GM18868 (cell line): Measurements from ENCODE around the gene ITPKC.
"Not testable (repeated sequence)": the region's sequence is repeated elsewhere in the genome, so short reads cannot be mapped to it uniquely, and the experiment has no call there.

ENCODE experiments used
- ATAC-seq: cut with Tn5 transposase; IDR thresholded peaks from one replicate; pipeline ENCODE4 v1.9.1; 2021; ENCODE audit warnings: mild to moderate bottlenecking, moderate library complexity; ENCODE audit not compliant: unreplicated experiment

Gene ITPKC

GRCh38 chr19:40758491-40758890 lies 41.6 kb downstream of the ITPKC start:
- ATAC-seq, result no peak

DNA sequence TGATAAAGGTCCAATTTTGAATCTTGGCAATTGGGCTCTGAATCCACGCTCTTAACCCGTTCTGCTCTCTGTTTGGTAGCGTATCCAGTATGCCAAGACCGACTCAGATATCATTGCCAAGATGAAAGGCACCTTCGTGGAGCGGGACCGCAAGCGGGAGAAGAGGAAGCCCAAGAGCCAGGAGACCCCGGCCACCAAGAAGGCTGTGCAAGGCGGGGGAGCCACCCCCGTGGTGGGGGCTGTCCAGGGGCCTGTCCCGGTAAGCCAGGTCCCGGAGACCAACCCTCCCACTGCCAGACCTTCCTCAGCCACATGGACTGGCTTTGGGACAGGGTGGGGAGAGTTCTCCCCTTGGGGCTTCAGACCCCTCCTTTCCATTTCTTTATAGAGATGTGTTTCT lies 42.4 kb downstream of the ITPKC start:
- ATAC-seq, result no peak

DNA sequence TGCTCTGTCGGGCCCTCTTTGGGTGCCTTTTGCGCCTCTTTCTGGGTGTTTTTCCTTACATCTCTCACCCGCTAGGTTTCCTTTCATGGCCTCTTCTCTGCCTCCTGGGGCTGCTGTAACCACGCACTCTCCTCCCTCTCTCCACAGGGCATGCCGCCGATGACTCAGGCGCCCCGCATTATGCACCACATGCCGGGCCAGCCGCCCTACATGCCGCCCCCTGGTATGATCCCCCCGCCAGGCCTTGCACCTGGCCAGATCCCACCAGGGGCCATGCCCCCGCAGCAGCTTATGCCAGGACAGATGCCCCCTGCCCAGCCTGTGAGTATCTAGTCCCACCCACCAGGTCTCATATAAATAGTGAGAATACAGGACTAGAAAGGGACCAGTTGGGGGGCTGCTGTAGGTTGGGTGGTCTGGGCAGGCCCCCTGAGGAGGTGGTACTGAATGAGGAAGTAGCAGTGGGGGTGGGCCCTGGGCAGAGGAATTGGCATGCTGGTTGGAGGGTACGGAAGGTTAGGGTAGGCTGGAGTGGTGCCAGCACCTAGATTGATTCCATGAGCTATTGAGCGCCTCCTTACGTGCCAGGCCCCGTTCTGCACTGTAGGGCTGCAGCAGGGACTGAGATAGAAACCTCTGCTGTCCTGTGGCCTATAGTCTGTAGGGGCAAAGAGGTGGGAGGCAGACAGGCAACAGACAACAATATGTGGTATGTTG lies 46.0 kb downstream of the ITPKC start:
- no peak for ATAC-seq

DNA sequence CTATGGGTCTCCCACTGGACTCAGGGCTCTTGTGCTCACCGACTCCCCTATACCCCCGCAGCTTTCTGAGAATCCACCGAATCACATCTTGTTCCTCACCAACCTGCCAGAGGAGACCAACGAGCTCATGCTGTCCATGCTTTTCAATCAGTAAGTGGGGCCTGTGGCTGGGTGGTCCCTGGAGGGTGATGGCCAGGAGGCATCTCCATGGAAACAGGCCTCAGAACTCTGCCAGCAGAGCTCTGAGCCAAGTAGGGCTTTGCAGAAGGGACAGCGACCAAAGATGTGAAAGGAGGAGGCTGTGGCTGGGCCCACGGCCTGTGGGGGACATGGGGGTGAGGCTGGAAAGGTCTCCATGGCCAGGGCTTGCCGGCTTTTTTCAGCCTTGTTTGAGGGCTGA lies 46.6 kb downstream of the ITPKC start:
- no peak for ATAC-seq

DNA sequence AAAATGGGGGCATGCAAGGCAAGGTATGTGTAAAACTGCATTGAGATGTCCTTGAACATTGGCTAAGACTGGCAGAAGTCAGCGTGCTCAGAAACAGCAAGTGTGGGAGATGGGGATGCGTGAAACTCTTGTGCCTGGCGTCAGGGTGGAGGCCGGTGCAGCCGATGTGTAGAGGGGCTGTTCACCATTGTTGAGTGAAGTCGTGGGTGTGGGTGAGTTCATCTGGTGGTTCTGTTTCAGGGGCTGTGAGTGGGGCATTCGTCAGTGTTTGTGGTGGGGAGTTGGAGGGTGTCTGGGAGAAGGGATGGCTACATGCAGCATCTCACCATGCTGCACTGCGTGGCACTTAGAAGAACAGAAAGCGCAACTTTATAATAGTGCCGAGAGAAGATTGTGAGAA lies 47.1 kb downstream of the ITPKC start:
- no peak for ATAC-seq

DNA sequence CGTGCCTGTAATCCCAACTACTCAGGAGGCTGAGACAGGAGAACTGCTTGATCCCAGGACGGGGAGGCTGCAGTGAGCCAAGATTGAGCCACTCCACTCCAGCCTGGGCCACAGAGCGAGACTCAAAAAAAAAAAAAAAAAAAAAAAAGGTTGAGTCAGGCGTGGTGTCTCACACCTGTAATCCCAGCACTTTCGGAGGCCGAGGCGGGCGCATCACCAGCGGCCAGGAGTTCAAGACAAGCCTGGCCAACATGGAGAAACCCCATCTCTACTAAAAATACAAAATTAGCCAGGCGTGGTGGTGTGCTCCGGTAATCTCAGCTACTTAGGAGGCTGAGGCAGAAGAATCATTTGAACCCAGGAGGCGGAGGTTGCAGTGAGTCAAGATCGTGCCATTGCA lies 49.5 kb downstream of the ITPKC start:
- ATAC-seq, result not testable (repeated sequence)

DNA sequence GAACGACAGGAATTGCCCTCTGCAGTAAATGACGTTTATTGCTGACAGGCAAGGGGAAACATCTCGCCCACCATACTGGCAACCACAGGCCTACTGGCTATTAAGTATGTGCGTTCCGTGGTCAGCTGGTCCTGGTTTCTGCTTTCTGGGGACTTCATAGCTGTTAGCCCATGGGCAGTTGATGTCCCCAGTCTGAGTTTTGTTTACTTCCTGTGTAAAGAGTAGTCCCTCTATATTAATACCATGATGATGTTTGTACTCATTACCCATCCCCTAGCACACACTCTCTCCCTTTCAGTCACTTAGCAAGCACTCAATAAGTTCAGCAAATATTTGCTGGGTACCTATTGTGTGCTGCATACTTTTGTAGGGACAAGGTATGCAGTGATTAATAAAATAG lies 52.0 kb downstream of the ITPKC start:
- no peak for ATAC-seq

DNA sequence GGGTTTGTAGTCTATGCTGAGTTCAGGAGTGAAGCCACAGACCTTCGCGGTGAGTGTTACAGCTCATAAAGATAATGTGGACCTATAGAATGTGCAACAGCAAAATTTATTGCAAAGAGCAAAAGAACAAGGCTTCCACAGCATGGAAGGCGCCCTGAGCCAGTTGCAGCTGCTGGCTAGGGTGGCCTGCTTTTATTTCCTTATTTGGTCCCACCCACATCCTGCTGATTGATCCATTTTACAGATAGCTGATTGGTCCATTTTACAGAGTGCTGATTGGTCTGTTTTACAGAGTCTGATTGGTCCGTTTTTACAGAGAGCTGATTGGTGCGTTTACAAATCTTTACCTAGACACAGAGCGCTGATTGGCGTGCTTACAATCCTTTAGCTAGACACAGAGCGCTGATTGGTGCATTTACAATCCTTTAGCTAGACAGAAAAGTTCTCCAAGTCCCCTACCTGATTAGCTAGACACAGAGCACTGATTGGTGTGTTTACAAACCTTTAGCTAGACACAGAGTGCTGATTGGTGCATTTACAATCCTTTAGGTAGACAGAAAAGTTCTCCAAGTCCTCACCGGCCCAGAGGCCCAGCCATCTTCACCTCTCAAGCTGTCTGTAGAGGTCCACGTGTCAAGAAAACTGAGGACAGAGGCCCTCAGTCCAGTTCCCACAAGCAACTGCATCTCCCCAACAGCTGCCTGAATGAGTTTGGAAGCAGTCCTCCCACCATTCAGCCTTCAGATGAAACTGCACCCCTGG lies 54.4 kb downstream of the ITPKC start:
- not testable (repeated sequence) for ATAC-seq

DNA sequence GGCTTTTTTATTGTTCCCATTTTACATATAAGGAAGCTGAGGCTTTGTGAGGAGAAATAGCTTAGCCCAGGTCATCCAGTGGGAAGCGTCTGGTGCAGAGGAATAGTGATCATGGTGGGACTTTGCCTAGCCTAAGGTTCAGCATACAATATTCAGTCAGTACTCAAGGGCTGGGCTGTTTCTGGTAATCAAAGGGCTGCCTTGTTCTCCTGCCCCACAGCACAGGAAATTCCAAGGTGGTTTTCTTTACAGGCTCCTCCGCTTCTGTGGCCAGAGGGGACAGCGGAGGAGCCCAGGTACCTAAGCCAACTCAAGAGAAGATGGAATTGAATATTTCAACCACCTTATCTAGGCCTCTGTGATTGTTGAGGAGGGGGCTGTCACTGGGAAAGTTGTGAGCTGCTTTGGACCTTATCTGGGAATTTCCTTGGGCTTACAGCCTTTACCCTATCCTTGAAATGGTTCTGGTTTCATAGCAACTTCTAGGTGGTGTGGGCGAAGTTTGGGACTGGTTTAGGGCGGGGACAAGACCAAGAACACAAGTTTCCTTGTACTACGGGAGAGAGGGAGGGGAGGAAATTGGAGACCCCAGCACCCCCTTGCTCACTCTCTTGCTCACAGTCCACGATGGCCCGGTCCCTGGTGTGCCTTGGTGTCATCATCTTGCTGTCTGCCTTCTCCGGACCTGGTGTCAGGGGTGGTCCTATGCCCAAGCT lies 58.2 kb downstream of the ITPKC start, which contains the start of gene MIA:
Gene MIA, plus strand, starts transcription at position 606 of the 716 bp plus-strand sequence. Its CDS starts 22 bp downstream, at position 628.
- ATAC-seq, result no peak

- no peak for ATAC-seq
These were observed 58.7 kb downstream of the ITPKC start for GRCh38 chr19:40775632-40776022.

GRCh38 chr19:40776364-40776763 lies 59.5 kb downstream of the ITPKC start:
- ATAC-seq, result no peak

DNA sequence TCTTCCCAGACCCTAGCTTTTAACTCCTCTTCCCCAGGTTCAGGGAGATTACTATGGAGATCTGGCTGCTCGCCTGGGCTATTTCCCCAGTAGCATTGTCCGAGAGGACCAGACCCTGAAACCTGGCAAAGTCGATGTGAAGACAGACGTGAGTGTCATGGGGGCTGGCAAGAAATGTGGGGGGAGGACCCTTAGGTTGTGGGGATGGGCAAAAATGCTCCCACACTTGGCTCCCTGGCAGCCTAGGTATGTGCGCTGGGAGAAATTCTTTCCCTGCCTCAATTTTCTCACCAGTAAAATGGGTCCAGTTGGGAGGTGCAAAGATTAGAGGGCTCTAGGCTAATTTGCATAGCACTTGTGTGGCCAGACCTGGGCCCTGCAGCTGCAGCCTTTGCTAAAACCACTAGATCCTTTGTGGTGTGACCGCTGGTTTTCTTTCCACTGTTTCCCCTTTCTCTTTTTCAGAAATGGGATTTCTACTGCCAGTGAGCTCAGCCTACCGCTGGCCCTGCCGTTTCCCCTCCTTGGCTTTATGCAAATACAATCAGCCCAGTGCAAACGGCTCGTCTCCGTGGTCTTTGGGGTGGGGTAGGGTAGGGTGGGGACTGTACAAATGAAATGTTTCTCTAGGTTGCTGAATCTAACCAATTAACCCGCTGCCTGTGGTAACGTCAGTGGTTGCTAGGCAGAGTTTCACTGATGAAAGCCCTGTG lies 60.2 kb downstream of the ITPKC start:
- ATAC-seq, result peak; percentile 65

- no peak for ATAC-seq
These were observed 60.7 kb downstream of the ITPKC start for GRCh38 chr19:40777645-40777936.

DNA sequence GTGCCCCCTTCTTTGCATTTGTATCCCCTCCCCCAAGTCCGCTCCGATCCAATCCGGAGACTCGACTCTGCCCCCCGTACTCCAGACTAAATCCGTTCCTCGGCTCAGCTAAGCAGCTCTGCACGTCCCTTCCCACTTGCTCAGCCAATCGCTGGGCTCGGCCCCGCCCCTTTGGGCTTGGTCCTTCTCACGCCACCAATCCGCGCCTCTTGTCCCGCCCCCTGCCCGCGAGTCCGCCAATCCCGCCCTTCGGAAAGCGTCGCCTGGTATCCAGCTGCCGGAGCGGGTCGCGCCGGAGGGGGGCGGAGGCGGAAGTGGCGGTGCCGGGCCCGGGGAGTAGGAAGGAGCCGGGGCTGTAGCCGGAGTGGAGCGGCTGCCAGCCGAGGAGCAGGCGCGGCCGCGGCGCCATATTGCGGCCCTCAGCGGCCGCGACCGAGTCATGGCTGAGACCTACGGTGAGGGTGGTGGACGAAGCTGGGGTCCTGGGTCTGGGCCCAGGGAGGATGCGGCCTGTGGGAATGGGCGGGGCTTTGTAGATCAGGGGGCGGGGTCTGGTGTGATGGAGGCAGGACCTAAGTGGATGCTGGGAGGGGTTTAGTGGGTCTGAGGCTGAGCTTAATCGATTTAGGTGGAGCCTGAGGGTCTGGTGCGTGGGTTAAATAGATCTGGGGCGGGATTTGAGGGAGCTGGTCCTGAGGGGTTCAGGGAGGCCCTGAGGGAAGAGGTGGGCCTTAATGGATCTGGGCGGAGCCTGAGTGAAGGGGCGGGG lies 61.2 kb downstream of the ITPKC start, which contains the start of gene RAB4B:
Gene RAB4B, plus strand, starts transcription at position 311 of the 769 bp plus-strand sequence. Its CDS starts 129 bp downstream, at position 440.
- peak; percentile 55 for ATAC-seq

GRCh38 chr19:40778706-40779284 lies 61.9 kb downstream of the ITPKC start:
- no peak for ATAC-seq

- no peak for ATAC-seq
These were observed 63.7 kb downstream of the ITPKC start for GRCh38 chr19:40780582-40780981.

- no peak for ATAC-seq
These were observed 64.2 kb downstream of the ITPKC start for GRCh38 chr19:40781140-40781539.

DNA sequence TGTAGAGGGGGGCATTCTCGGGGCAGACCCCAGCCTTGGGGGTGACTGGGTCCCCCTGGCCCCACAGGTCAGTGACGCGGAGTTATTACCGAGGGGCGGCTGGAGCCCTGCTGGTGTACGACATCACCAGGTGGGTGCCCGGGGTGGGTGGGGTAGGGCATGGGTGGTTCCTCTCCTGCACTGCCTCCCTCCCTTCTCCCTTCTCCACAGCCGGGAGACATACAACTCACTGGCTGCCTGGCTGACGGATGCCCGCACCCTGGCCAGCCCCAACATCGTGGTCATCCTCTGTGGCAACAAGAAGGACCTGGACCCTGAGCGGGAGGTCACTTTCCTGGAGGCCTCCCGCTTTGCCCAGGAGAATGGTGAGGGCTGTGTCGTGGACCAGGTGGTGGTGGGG lies 66.8 kb downstream of the ITPKC start:
- ATAC-seq, result no peak

DNA sequence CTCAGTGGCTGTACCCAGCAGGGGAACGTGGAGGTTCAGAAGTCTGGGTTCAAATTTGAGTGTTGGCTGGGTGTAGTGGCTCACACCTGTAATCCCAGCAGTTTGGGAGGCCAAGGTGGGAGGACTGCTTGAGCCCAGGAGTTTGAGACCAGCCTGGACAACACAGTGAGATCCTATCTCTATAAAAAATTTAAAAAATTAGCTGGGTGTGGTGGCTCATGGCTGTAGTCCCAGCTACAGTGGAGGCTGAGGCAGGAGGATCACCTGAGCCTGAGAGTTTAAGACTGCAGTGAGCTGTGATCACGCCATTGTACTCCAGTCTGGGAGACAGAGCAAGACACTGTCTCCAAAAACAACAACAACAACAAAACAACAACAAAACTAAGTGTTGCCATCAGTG lies 67.2 kb downstream of the ITPKC start:
- ATAC-seq, result not testable (repeated sequence)

DNA sequence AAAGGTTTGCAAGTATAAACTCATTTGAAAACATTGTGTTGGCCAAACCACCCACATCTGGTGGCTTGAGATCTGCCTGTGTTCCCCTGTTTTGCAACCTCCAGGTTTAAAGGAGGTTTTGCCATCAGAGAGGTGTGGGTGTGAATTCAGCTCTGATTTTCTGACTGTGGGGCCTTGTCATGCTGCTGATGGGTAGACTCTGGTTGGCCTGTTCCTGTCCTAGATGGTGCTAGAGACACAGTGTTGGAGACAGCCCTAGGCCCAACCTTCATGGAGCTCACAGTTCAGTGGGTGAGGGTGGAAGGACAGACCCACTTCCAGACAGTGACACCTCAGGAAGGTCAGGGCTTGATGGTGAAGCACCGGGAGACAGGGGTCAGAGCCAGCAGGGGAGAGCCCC lies 68.6 kb downstream of the ITPKC start:
- no peak for ATAC-seq
